ENCODE measurements around the gene PPP5C.

- peak in 1 of 2 donors; percentile 59 for TF ChIP-seq POLR2A (IDR thresholded peaks at IDR 0.05)
- peak in 1 of 3 donors; percentile 81 for TF ChIP-seq CTCF (IDR thresholded peaks at IDR 0.05)
These were observed at the start of gene PPP5C for GRCh38 chr19:46346821-46347571.

Measured in lower leg skin (tissue), 3 donors.